ENCODE results near the gene NR3C2.

- TF ChIP-seq CTCF (conservative IDR thresholded peaks at IDR 0.05; ENCODE audit: low read depth, low read length) (no peak), EZH2 (IDR thresholded peaks at IDR 0.05; ENCODE audit: low read length, unreplicated experiment) (no peak)
Measured at GRCh38 chr4:148226341-148226740, 215.9 kb downstream of the NR3C2 start.
